ENCODE data around the gene ST8SIA3.

ST8SIA3 gene, protein sequence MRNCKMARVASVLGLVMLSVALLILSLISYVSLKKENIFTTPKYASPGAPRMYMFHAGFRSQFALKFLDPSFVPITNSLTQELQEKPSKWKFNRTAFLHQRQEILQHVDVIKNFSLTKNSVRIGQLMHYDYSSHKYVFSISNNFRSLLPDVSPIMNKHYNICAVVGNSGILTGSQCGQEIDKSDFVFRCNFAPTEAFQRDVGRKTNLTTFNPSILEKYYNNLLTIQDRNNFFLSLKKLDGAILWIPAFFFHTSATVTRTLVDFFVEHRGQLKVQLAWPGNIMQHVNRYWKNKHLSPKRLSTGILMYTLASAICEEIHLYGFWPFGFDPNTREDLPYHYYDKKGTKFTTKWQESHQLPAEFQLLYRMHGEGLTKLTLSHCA

GRCh38 chr18:57352271-57352701 lies at the start of gene ST8SIA3:
ST8SIA3 (plus strand) TSS chr18:57352557; CDS start chr18:57352847, 290 bp downstream.
- no peak for DNase-seq (ENCODE audit: low read depth in 2 of 2)

GRCh38 chr18:57311472-57311871 lies 40.9 kb upstream of the ST8SIA3 start:
- no peak for DNase-seq (ENCODE audit: low read depth in 2 of 2)

DNA sequence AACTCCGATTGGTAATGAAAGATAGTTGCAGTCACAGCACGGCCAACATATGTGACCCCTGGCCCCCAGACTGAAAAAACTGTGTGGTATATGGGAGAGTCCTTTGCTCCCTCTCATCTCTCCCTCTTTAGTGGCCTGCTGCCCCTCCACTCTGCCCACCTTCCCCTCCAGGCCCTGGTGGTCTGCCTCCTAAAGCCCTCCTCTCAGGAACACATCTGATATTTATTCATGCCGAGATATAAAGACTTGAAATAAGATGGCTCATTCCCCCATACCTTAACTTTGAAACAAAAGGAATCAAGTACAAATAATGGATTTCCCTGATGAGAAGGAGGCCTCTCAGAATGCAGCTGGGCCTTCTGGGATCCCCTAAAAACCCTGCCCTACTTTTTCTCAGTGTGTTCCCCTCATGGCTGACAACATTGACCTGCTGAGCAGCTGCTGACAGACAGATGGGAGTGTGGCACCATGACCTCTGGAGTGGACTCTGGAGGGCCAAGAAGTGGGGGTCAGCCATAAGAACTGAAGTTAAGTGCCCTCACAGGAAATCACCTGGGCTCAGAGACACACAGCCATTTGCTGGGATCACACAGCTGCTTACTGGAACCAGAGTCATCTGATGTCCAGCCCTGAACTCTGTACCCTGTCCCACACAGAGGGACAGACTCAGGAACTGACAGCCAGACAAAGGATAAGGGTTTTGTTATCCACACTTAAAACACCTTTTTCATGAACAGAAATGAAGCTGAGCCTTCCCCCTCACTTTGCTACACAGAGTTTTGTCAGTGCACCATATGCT lies 39.8 kb upstream of the ST8SIA3 start:
- no peak for DNase-seq (ENCODE audit: low read depth in 2 of 2)

DNA sequence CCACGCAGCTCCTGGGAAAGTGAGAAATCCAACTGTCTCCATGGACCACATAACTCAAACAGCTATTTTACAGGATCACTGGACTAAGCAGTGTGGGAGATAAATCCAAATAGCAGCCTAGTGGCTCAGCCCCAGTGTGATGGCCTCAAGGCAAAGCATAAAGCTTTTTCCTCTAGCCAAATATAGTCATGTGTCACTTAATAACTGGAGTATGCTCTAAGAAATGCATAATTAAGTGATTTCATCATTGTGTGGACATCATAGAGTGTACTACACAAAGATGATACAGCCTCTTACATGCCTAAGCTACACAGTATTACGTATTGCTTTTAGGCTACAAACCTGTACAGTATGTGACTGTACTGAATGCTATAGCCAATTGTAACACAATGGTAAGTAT lies 31.8 kb upstream of the ST8SIA3 start:
- DNase-seq (ENCODE audit: low read depth in 2 of 2), result no peak

DNA sequence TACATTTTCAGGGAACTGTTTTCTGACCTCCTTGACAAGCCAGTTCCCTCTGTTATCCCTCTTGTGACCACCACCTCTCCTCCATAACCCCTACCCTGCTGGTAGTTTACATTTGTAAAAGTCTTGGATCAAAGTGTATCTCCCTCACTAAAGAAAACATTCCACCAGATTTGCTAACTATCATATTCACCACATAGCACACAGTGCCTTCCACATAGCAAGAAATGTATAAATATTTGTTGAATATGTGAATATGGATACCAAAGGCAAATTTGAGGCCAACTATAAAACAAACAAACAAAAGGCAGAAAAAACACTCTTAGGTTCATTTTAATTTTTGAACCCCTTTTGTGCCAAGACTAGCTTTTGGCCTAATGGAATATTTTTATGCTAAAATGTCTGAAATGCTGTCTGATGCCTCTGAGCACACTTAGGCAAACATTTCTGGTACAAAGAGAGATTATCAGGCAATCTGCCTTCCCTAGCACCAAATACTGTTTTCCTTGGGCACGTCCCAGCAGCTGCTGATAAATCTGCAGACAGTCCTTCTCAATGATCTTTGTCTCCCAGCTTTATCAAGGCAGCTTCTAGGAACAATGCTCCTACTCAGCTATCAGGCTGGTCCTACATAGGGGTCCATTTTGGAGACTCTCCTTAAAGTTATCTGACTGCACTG lies 26.7 kb upstream of the ST8SIA3 start:
- DNase-seq (ENCODE audit: low read depth in 2 of 2), result no peak

DNA sequence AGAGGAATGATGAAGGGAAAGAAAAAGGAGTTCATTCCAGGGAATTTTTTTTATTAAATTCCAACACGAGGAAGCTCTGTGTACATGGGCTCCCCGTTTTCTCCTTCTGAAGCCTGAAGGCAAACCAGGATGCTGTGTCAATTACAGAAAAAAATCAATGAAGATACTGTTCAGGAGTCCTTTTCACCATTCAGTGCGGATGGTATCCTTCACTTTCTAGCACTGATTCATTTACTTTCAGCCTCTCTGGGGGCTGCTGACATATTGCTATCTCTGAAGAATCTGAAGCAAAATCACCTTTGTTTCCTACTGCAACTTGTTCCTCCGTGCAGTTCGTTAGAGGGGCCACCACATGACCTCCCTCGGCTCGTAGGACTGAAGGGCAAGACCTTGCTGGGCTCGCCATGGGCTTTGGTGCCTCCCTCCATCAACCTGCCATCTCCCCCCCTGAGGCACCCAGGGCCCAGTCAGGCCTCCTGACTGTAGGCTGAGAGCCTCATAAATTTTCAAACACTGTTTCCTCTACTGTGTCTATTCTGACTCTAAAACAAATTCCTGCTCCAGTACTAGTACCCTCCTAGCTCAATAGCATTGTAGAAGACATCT lies 25.5 kb upstream of the ST8SIA3 start:
- no peak for DNase-seq (ENCODE audit: low read depth in 2 of 2)

DNA sequence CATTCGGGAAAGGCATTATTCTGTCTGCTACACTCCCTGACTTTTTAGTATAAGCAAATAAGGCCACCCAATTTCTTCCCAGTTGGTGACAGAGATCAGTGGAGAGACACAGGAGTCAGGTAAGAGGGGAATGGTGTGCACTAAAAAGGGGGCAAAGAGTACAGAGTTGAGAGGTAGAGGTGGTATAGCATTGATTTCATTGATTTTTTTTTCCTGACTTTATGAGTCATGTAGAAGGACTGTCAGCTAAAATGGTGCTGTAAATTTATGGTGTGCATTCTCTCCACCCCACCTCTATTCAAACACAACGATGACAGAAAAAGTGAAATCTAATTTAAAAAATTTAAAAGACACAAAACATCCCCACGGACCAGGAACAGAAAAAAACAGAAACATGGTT lies 23.7 kb upstream of the ST8SIA3 start:
- no peak for DNase-seq (ENCODE audit: low read depth in 2 of 2)

DNA sequence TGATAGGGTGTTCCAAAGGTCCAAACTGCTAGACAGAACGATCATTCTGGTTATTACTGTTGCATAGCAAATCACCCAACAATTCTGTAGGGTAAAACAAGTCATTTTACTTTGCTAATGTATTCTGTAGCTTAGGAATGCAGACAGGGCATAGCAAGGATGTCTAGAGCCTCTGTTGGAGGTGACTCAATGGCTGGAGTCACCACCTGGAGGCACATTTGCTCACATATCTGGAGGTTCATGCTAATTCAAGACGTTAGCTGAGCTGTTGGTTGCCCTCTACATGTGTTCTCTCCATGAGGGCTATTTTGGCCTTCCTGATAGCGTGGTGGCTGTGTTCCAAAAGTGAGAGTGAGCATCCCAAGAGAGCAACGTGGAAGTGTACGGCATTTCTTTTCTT lies 22.5 kb upstream of the ST8SIA3 start:
- no peak for DNase-seq (ENCODE audit: low read depth in 2 of 2)

- DNase-seq (ENCODE audit: low read depth in 2 of 2), result no peak
Observed at GRCh38 chr18:57331718-57332117, 20.6 kb upstream of the ST8SIA3 start.

GRCh38 chr18:57333940-57334339 lies 18.4 kb upstream of the ST8SIA3 start:
- DNase-seq (ENCODE audit: low read depth in 2 of 2), result no peak

DNA sequence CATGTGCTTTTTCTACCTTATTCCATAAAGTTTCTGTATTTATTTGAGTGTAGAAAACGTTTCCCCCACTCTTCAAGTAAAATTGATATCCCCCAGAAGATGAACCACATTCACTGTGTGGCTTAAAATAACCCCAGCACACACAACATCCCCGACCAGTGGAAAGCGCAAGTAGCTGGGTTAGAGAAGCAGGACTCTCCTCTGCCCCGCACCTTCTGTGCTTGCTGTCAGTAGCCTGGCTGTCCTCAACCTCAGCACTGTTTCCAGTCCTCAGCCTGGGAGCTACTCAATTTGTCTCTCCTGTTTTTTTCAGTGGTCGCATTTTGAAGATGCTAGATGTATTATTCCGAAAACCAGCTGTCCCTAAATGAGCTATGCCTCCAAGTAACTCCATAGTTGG lies 18.0 kb upstream of the ST8SIA3 start:
- no peak for DNase-seq (ENCODE audit: low read depth in 2 of 2)

DNA sequence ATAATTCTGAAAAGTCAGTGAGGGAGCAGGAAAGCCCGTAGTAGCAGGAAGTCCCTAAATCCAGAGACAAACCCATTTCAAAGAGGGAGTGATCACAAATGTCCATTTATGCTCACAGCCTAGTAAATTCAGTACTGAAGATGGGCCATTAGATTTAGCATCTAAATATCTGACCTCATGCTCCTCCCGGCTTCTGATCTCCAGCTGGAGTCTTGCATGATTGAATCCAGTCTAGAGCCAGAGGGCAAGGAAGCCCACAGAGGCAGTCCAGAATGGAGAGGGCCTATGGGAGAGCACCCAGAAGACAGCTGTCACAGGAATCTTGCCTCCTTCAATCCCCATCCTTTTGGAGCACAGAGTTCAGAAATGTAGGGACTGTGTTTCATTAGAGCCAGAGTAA lies 16.0 kb upstream of the ST8SIA3 start:
- no peak for DNase-seq (ENCODE audit: low read depth in 2 of 2)

DNA sequence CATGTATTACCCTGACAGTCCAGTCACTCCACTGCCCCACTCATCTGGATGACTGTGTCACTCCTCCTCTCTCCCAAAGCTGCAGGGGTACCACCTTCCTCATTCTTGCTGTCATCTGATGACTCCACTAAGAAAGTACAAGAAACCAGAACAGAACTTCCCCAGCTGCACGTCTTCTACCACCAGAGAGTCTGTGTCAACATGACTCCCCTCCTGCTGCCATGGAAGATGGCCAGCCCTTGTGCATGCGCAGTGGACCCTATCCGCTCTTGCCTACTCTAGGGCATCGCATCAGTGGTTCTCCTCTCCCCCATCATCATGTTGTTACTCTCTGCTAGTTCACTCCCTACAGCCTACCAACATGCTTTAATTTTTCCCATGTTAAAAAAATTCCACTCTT lies 14.5 kb upstream of the ST8SIA3 start:
- no peak for DNase-seq (ENCODE audit: low read depth in 2 of 2)

GRCh38 chr18:57343833-57344232 lies 8.5 kb upstream of the ST8SIA3 start:
- DNase-seq (ENCODE audit: low read depth in 2 of 2), result no peak

GRCh38 chr18:57346876-57347275 lies 5.5 kb upstream of the ST8SIA3 start:
- DNase-seq (ENCODE audit: low read depth in 2 of 2), result no peak

GRCh38 chr18:57347784-57348183 lies 4.6 kb upstream of the ST8SIA3 start:
- no peak for DNase-seq (ENCODE audit: low read depth in 2 of 2)

- DNase-seq (ENCODE audit: low read depth in 2 of 2), result no peak
Observed at GRCh38 chr18:57352761-57353136, 392 bp downstream of the ST8SIA3 start.

GRCh38 chr18:57353137-57353939 lies 981 bp downstream of the ST8SIA3 start:
- no peak for DNase-seq (ENCODE audit: low read depth in 2 of 2)

GRCh38 chr18:57353940-57354461 lies 1.6 kb downstream of the ST8SIA3 start:
- no peak for DNase-seq (ENCODE audit: low read depth in 2 of 2)

- DNase-seq (ENCODE audit: low read depth in 2 of 2), result no peak
Observed at GRCh38 chr18:57359433-57359832, 7.1 kb downstream of the ST8SIA3 start.

DNA sequence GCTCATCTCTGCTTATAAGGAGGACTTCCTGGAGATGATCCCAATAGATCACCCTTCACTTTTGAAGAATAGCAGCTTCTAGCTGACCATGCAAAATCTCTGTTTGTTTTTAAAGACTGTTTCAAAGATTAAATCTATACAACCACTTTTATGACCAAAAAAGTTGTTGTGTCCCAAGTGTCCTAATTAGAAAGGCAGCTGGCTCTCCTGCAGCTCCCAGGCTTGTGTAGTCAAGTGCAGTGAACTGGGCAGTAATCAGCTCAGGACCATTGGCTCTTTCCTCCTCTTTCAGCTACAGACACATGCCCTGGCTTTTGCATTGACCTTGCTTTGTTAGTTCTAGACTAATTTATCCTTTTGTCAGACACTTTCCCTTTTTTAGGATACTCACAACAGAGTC lies 10.4 kb downstream of the ST8SIA3 start:
- DNase-seq (ENCODE audit: low read depth in 2 of 2), result no peak

All from fibroblast of skin of left quadriceps (primary cell).